Activated T-helper 17 cell treated with anti-CD3 and anti-CD28 coated beads, Interleukin-2, amount 50 U/mL, for 72 hours (primary cell): ENCODE results near the gene KDM6A. TPM values are rescaled to one million over a fixed set of nuclear protein-coding genes. Genes with fewer than 3 reads are reported as not detected.
A peak's percentile ranks its signal among the peaks of the same experiment; 100 is the strongest.
"Not testable (repeated sequence)": the region's sequence is repeated elsewhere in the genome, so short reads cannot be mapped to it uniquely, and the experiment has no call there.

Experiments used
- ATAC-seq: fragments of 150-1000 bp; cut with Tn5 transposase; replicated peaks from 2 replicates; pipeline ENCODE4 v1.10.0; 2021; ENCODE audit warnings: mild to moderate bottlenecking, moderate library complexity
- H3K27ac Mint-ChIP-seq: one replicate; pipeline ENCODE4 v1.8.0; 2022; ENCODE audit warnings: mixed read lengths
- H3K27me3 Mint-ChIP-seq: one replicate; pipeline ENCODE4 v1.8.0; 2022; ENCODE audit warnings: mixed read lengths
- H3K36me3 Mint-ChIP-seq: one replicate; pipeline ENCODE4 v1.8.0; 2022; ENCODE audit warnings: low read depth, mild to moderate bottlenecking, mixed read lengths
- H3K4me1 Mint-ChIP-seq: one replicate; pipeline ENCODE4 v1.8.0; 2022; ENCODE audit warnings: mixed read lengths
- H3K4me3 Mint-ChIP-seq: one replicate; pipeline ENCODE4 v1.8.0; 2022; ENCODE audit warnings: mild to moderate bottlenecking, mixed read lengths
- H3K9me3 Mint-ChIP-seq: one replicate; pipeline ENCODE4 v1.8.0; 2022; ENCODE audit warnings: mixed read lengths
- total RNA-seq, 2 donors: library from RNA; stranded (reverse); gene quantifications; one replicate each; pipeline ENCODE4 v1.2.3, GENCODE V29; 2022

KDM6A gene
- total RNA-seq, 2 donors from 2014 or later = 24.4 to 33.1 TPM

GRCh38 chrX:44931441-44931973 lies 58.5 kb downstream of the KDM6A start:
- Mint-ChIP-seq H3K9me3 (no peaks in the 10 kb centered on the region), H3K4me1 (peaks cover 20% of the 10 kb centered on the region), H3K27ac (no peak overlapping the region), H3K36me3 (no peaks in the 10 kb centered on the region), H3K27me3 (no peaks in the 10 kb centered on the region), H3K4me3 (no peak overlapping the region)
- ATAC-seq = peak; percentile 28

- H3K36me3 Mint-ChIP-seq = no peaks in the 10 kb centered on the region
- H3K4me1 Mint-ChIP-seq = peaks cover 20% of the 10 kb centered on the region
- H3K4me3 Mint-ChIP-seq = no peak overlapping the region
- H3K9me3 Mint-ChIP-seq = no peaks in the 10 kb centered on the region
- no peaks in the 10 kb centered on the region for H3K27me3 Mint-ChIP-seq
- H3K27ac Mint-ChIP-seq = no peak overlapping the region
- ATAC-seq = no peak
These were observed 62.2 kb downstream of the KDM6A start for GRCh38 chrX:44935172-44935571.

- no peak overlapping the region for H3K27ac Mint-ChIP-seq
- peaks cover 20% of the 10 kb centered on the region for H3K4me1 Mint-ChIP-seq
- H3K27me3 Mint-ChIP-seq = no peaks in the 10 kb centered on the region
- no peaks in the 10 kb centered on the region for H3K9me3 Mint-ChIP-seq
- no peak overlapping the region for H3K4me3 Mint-ChIP-seq
- H3K36me3 Mint-ChIP-seq = no peaks in the 10 kb centered on the region
- no peak for ATAC-seq
These were observed 62.7 kb downstream of the KDM6A start for GRCh38 chrX:44935640-44936039.

GRCh38 chrX:44937606-44938005 lies 64.6 kb downstream of the KDM6A start:
- Mint-ChIP-seq H3K27ac (no peak overlapping the region), H3K4me1 (peaks cover 25% of the 10 kb centered on the region), H3K9me3 (no peaks in the 10 kb centered on the region), H3K36me3 (peaks cover 5% of the 10 kb centered on the region), H3K27me3 (no peaks in the 10 kb centered on the region), H3K4me3 (no peak overlapping the region)
- peak; percentile 45 for ATAC-seq

GRCh38 chrX:44938111-44938510 lies 65.1 kb downstream of the KDM6A start:
- Mint-ChIP-seq H3K27ac (no peak overlapping the region), H3K9me3 (no peaks in the 10 kb centered on the region), H3K27me3 (no peaks in the 10 kb centered on the region), H3K4me1 (peaks cover 25% of the 10 kb centered on the region), H3K4me3 (no peak overlapping the region), H3K36me3 (peaks cover 5% of the 10 kb centered on the region)
- ATAC-seq = no peak

GRCh38 chrX:44940541-44940940 lies 67.6 kb downstream of the KDM6A start:
- H3K27ac Mint-ChIP-seq, H3K4me3 Mint-ChIP-seq, H3K36me3 Mint-ChIP-seq, ATAC-seq, H3K27me3 Mint-ChIP-seq, H3K9me3 Mint-ChIP-seq: not testable (repeated sequence)
- H3K4me1 Mint-ChIP-seq = peaks cover 12% of the 10 kb centered on the region

GRCh38 chrX:44943007-44943406 lies 70.0 kb downstream of the KDM6A start:
- Mint-ChIP-seq H3K4me1 (peaks cover 11% of the 10 kb centered on the region), H3K27ac (no peak overlapping the region), H3K9me3 (no peaks in the 10 kb centered on the region), H3K4me3 (no peak overlapping the region), H3K27me3 (no peaks in the 10 kb centered on the region), H3K36me3 (peaks cover 5% of the 10 kb centered on the region)
- ATAC-seq = no peak

GRCh38 chrX:44944894-44945293 lies 71.9 kb downstream of the KDM6A start:
- Mint-ChIP-seq H3K4me1 (peaks cover 12% of the 10 kb centered on the region), H3K9me3 (no peaks in the 10 kb centered on the region), H3K36me3 (peaks cover 5% of the 10 kb centered on the region), H3K27ac (no peak overlapping the region), H3K4me3 (no peak overlapping the region), H3K27me3 (no peaks in the 10 kb centered on the region)
- no peak for ATAC-seq

- no peak overlapping the region for H3K27ac Mint-ChIP-seq
- no peaks in the 10 kb centered on the region for H3K27me3 Mint-ChIP-seq
- peak; percentile 78 for ATAC-seq
- H3K9me3 Mint-ChIP-seq = no peaks in the 10 kb centered on the region
- H3K4me1 Mint-ChIP-seq = peaks cover 17% of the 10 kb centered on the region
- peaks cover 5% of the 10 kb centered on the region for H3K36me3 Mint-ChIP-seq
- H3K4me3 Mint-ChIP-seq = no peak overlapping the region
These were observed 72.7 kb downstream of the KDM6A start for GRCh38 chrX:44945736-44946135.

- no peak overlapping the region for H3K4me3 Mint-ChIP-seq
- no peak overlapping the region for H3K27ac Mint-ChIP-seq
- H3K27me3 Mint-ChIP-seq = no peaks in the 10 kb centered on the region
- peaks cover 18% of the 10 kb centered on the region for H3K4me1 Mint-ChIP-seq
- H3K9me3 Mint-ChIP-seq = no peaks in the 10 kb centered on the region
- ATAC-seq = no peak
- H3K36me3 Mint-ChIP-seq = peaks cover 5% of the 10 kb centered on the region
These were observed 73.8 kb downstream of the KDM6A start for GRCh38 chrX:44946771-44947170.

GRCh38 chrX:44947995-44948394 lies 75.0 kb downstream of the KDM6A start:
- ATAC-seq = no peak
- Mint-ChIP-seq H3K4me1 (peaks cover 14% of the 10 kb centered on the region), H3K27ac (no peak overlapping the region)

GRCh38 chrX:44948406-44948805 lies 75.4 kb downstream of the KDM6A start:
- ATAC-seq = no peak
- Mint-ChIP-seq H3K27me3 (no peaks in the 10 kb centered on the region), H3K27ac (no peak overlapping the region), H3K4me1 (peaks cover 14% of the 10 kb centered on the region), H3K9me3 (no peaks in the 10 kb centered on the region), H3K4me3 (peak overlapping the region; percentile 44), H3K36me3 (no peaks in the 10 kb centered on the region)

More at GRCh38 chrX:44947995-44948394, 75.0 kb downstream of the KDM6A start:
- no peaks in the 10 kb centered on the region for H3K9me3 Mint-ChIP-seq
- no peaks in the 10 kb centered on the region for H3K27me3 Mint-ChIP-seq
- peak overlapping the region; percentile 44 for H3K4me3 Mint-ChIP-seq
- H3K36me3 Mint-ChIP-seq = no peaks in the 10 kb centered on the region

GRCh38 chrX:44949125-44949524 lies 76.1 kb downstream of the KDM6A start:
- H3K4me1 Mint-ChIP-seq = peaks cover 14% of the 10 kb centered on the region
- H3K4me3 Mint-ChIP-seq = no peak overlapping the region
- no peaks in the 10 kb centered on the region for H3K27me3 Mint-ChIP-seq
- H3K36me3 Mint-ChIP-seq = no peaks in the 10 kb centered on the region
- ATAC-seq = no peak
- H3K9me3 Mint-ChIP-seq = no peaks in the 10 kb centered on the region
- H3K27ac Mint-ChIP-seq = no peak overlapping the region

GRCh38 chrX:44950471-44951366 lies 77.7 kb downstream of the KDM6A start:
- peaks cover 23% of the 10 kb centered on the region for H3K4me1 Mint-ChIP-seq
- H3K27me3 Mint-ChIP-seq, ATAC-seq, H3K9me3 Mint-ChIP-seq, H3K27ac Mint-ChIP-seq, H3K4me3 Mint-ChIP-seq, H3K36me3 Mint-ChIP-seq: not testable (repeated sequence)

- Mint-ChIP-seq H3K36me3 (no peaks in the 10 kb centered on the region), H3K9me3 (no peaks in the 10 kb centered on the region), H3K27me3 (no peaks in the 10 kb centered on the region), H3K4me3 (no peak overlapping the region), H3K4me1 (peaks cover 23% of the 10 kb centered on the region), H3K27ac (peak overlapping the region; percentile 47)
- ATAC-seq = no peak
These were observed 78.6 kb downstream of the KDM6A start for GRCh38 chrX:44951572-44952067.
